Effector memory CD4-positive, alpha-beta T cell (primary cell): ENCODE data around the gene RNF126.

Source experiments
- DNase-seq, 3 donors: peaks; one replicate each; pipeline ENCODE4 v3.0.0-alpha.2; 2020
- H3K27ac ChIP-seq: 2 replicates; pipeline ENCODE4 v1.7.0; 2013; ENCODE audit warnings: mild to moderate bottlenecking, low read length, moderate library complexity; ENCODE audit not compliant: insufficient read depth, poor library complexity, severe bottlenecking
- H3K27me3 ChIP-seq: replicated peaks from 2 replicates; pipeline ENCODE4 v1.7.0; 2013; ENCODE audit warnings: mild to moderate bottlenecking, low read length; ENCODE audit not compliant: insufficient read depth, control insufficient read depth, poor library complexity, severe bottlenecking
- H3K36me3 ChIP-seq: 2 replicates; pipeline ENCODE4 v1.7.0; 2013; ENCODE audit warnings: mild to moderate bottlenecking, low read length, moderate library complexity; ENCODE audit not compliant: control insufficient read depth, insufficient read depth
- H3K4me1 ChIP-seq: 2 replicates; pipeline ENCODE4 v1.7.0; 2013; ENCODE audit warnings: low read length, mild to moderate bottlenecking; ENCODE audit not compliant: control insufficient read depth, insufficient read depth, poor library complexity, severe bottlenecking
- H3K4me3 ChIP-seq: 2 replicates; pipeline ENCODE4 v1.7.0; 2013; ENCODE audit warnings: low read length, low read depth, mild to moderate bottlenecking; ENCODE audit not compliant: insufficient read depth, poor library complexity, severe bottlenecking
- H3K9me3 ChIP-seq: 2 replicates; pipeline ENCODE4 v1.7.0; 2013; ENCODE audit warnings: mild to moderate bottlenecking, low read length, moderate library complexity; ENCODE audit not compliant: control insufficient read depth

Gene RNF126

DNA sequence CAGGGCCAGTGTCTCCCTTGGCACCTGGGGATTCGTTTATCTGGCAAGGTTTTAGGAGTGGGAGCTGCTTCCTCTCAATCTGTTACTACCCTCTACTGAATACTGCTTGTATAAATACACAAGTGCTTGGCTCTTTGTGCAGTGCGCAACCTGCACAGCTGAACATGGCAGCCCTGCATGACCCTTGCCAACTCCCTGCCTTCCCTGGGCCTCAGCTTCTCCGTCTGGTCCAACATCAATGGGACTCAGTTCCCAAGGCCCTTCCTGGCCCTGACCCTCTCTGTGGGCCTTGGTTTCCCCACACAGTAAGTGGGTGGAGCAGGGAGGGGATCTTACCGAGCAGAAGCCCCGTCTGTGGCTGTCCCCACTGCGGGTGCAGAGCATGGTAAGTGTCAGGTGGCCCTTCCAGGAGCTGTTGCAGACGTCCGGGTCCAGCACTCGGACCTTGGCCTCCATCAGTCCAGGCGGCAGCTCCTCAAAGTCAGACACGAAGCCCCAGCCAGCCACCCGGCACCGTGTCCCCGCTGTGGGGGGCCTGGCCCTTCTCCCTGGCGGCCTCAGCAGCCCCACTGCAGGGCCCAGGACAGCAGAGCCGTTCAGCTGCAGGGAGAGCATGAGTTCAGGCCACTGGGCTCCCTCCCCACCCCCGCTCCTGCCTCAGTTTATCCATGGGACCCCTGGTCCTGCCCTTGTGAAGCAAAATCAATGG is 23.7 kb upstream of the RNF126 start:
- Histone ChIP-seq H3K4me1 (no peaks in the 10 kb centered on the region), H3K4me3 (no peak overlapping the region), H3K9me3 (no peaks in the 10 kb centered on the region), H3K27ac (no peak overlapping the region), H3K27me3 (no peaks in the 10 kb centered on the region), H3K36me3 (no peaks in the 10 kb centered on the region)
- DNase-seq, result no peak

DNA sequence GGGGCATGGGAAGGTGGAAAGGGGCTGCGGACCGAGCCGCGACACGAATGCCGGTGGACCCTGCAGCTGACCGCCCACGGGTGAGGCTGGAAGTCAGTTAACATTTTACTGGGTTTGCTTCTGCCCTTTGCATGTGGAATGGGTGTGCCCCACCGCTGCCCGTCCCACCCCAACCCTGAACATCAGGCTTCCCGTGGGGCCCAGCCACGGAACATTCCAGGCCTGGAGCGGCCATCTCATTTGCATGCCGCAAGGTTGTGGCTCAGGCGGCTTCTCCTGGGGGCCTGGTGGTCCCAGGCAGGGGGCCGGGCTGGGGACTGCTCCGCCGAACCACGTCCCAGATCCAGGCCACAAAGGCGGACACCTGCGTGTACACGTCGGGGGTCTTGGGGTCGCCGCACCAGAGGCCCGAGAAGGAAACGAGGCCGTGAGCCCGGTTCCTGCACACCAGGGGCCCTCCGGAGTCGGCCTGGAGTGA is 22.5 kb upstream of the RNF126 start:
- DNase-seq, result no peak
- H3K4me1 ChIP-seq, result peaks cover 6% of the 10 kb centered on the region
- H3K9me3 ChIP-seq, result no peaks in the 10 kb centered on the region
- no peak overlapping the region for H3K27ac ChIP-seq
- H3K27me3 ChIP-seq, result no peaks in the 10 kb centered on the region
- H3K4me3 ChIP-seq, result no peak overlapping the region
- H3K36me3 ChIP-seq, result no peaks in the 10 kb centered on the region

DNA sequence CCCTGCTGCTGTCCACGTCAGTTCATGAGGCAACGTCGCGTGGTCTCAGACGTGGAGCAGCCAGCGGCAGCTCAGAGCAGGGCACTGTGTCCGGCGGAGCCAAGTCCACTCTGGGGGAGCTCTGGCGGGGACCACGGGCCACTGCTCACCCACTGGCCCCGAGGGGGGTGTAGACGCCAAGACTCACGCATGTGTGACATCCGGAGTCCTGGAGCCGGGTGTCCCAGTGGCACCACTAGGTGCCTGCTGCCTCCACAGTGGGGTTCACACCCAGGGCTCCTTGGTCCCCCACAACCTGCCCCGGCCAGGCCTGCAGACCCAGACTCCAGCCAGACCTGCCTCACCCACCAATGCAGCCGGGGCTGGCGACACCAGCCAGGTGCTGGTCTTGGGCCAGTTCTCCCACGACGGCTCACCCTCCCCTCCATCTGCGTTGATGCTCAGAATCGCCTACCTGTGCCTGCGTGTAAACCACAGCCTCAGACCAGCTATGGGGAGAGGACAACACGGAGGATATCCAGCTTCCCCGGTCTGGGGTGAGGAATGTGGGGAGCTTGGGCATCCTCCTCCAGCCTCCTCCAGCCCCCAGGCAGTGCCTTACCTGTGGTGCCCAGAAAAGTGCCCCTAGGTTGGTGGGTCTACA is 19.8 kb upstream of the RNF126 start:
- Histone ChIP-seq H3K27ac (no peak overlapping the region), H3K27me3 (no peaks in the 10 kb centered on the region), H3K36me3 (no peaks in the 10 kb centered on the region), H3K4me3 (no peak overlapping the region), H3K9me3 (no peaks in the 10 kb centered on the region), H3K4me1 (peaks cover 12% of the 10 kb centered on the region)
- DNase-seq, result no peak

DNA sequence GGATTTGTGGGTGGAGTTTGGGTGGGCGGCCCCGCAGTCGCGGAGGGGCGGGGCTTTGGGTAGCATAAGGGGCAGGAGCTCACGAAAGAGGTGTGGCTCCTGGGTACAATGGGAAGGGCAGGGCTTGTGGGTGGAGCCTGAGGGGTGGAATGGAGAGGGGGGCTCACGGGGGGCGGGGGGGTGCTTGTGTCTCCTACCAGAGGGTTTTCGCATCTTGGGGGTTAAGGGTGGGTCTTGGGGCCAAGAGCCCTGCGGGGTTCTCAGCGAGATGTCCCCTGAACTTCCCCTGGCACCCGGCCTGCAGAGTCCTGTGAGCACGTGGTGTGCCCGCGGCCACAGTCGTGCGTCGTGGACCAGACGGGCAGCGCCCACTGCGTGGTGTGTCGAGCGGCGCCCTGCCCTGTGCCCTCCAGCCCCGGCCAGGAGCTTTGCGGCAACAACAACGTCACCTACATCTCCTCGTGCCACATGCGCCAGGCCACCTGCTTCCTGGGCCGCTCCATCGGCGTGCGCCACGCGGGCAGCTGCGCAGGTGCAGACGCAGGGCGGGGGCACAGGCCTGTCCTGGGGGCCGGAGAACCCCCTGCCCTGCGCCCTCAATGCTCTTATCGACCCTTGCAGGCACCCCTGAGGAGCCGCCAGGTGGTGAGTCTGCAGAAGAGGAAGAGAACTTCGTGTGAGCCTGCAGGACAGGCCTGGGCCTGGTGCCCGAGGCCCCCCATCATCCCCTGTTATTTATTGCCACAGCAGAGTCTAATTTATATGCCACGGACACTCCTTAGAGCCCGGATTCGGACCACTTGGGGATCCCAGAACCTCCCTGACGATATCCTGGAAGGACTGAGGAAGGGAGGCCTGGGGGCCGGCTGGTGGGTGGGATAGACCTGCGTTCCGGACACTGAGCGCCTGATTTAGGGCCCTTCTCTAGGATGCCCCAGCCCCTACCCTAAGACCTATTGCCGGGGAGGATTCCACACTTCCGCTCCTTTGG is 18.3 kb upstream of the RNF126 start:
- Histone ChIP-seq H3K9me3 (no peaks in the 10 kb centered on the region), H3K4me3 (peak overlapping the region; percentile 60), H3K4me1 (peaks cover 12% of the 10 kb centered on the region), H3K27me3 (peaks cover 6% of the 10 kb centered on the region), H3K27ac (peak overlapping the region; percentile 77), H3K36me3 (no peaks in the 10 kb centered on the region)
- no peak for DNase-seq

DNA sequence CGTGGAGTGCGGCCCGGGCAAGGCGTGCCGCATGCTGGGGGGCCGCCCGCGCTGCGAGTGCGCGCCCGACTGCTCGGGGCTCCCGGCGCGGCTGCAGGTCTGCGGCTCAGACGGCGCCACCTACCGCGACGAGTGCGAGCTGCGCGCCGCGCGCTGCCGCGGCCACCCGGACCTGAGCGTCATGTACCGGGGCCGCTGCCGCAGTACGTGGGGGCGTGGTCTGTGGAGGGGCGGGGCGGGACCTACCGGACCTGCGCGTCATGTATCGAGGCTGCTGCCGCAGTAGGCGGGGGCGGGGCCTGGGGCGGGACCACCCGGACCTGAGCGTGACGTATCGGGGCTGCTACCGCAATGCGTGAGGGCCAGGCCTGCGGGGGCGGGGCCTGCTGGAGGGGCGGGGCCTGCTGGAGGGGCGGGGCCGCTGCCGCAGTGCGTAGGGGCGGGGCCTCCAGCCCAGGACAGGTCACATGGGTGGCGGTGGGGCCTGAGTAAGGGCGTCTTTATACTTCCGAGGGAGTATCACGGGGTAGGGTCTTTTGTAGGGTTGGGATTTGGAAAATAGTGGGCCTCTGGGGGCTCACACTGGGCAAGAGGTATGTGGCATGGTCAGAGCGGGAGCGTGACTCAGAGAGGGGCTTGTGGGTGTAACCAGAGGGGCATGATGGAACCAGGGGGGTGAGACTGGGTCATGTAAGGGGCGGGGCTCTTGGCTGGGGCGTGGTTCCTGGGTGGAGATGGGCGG is 17.4 kb upstream of the RNF126 start:
- Histone ChIP-seq H3K4me1 (peaks cover 12% of the 10 kb centered on the region), H3K9me3 (no peaks in the 10 kb centered on the region), H3K36me3 (no peaks in the 10 kb centered on the region), H3K27me3 (peaks cover 11% of the 10 kb centered on the region), H3K27ac (peak overlapping the region; percentile 77), H3K4me3 (peak overlapping the region; percentile 60)
- DNase-seq, result peak; percentile 100

DNA sequence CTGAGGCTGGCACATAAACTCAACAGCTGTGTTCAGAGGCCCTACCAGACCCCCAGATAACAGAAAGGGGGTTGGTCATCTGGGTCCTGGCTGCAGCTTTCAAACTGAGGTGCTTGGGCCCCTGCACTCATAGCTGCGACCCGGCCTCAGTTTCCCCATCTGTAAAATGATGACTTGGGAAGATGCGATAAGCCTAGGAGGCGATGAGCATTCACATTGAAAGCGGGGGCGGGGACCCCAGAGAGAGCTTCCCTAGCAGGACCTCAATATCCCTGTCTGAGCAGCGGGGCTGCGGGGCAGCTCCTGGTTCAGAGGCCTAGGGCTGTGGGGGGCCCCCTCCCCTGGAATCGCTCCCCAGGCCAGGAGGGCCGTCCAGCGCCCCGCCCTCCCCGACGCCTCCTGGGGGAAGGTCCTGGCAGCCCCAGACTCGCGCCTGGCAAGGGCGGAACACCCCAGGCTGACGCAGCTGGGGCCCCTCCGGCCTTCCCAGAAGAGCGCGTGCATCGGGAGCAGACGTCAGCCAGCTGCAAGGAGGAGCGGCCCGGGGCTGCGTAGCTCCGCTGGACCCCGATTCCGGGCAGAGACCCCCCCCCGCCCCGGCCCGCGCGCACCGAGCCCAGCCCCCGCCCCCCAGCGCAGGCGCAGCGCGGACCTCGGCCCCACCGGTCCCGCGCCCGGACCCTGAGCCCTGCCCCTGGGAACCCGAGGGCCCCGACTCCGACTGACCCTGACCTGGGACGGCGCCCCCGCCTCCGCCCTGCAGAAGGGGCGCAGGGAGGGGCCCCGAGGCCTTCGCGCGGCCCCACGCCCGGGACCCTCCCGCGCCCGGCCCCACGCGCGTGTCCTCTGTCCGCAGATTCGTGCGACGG is 16.6 kb upstream of the RNF126 start:
- H3K9me3 ChIP-seq, result no peaks in the 10 kb centered on the region
- DNase-seq, result no peak
- peaks cover 12% of the 10 kb centered on the region for H3K4me1 ChIP-seq
- H3K27me3 ChIP-seq, result peaks cover 12% of the 10 kb centered on the region
- peak overlapping the region; percentile 42 for H3K27ac ChIP-seq
- peak overlapping the region; percentile 49 for H3K4me3 ChIP-seq
- H3K36me3 ChIP-seq, result no peaks in the 10 kb centered on the region

DNA sequence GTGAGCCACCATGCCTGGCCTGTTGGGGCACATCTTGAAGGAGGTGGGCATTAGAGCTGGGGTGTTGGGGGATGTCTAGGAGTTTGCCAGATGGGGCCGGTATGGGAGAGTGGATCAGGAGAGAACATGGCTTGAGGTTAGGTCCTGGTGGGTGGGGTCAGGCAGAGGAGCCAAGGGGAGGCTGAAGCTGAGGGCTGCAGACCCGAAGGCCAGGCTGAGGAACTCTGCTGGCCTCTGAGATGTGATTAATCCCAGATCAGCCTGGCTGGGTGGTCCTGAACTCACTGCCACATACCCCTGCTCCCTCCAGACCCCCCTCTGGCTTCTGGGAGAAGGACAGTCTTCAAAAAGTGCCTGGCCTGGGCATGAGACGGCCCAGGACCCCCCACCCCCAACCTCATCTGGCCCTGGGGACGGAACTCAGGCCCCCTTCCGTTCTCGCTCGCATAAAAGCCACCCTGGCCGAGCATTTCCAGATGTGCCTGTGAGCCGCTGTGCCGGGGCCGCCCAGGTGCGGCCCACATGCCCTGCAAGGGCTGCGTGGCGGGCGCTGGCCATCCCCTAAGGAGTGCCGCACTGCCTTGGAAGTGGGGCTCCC is 15.9 kb upstream of the RNF126 start:
- Histone ChIP-seq H3K27ac (no peak overlapping the region), H3K4me1 (peaks cover 12% of the 10 kb centered on the region), H3K4me3 (no peak overlapping the region), H3K27me3 (peaks cover 12% of the 10 kb centered on the region), H3K36me3 (no peaks in the 10 kb centered on the region), H3K9me3 (no peaks in the 10 kb centered on the region)
- no peak for DNase-seq

DNA sequence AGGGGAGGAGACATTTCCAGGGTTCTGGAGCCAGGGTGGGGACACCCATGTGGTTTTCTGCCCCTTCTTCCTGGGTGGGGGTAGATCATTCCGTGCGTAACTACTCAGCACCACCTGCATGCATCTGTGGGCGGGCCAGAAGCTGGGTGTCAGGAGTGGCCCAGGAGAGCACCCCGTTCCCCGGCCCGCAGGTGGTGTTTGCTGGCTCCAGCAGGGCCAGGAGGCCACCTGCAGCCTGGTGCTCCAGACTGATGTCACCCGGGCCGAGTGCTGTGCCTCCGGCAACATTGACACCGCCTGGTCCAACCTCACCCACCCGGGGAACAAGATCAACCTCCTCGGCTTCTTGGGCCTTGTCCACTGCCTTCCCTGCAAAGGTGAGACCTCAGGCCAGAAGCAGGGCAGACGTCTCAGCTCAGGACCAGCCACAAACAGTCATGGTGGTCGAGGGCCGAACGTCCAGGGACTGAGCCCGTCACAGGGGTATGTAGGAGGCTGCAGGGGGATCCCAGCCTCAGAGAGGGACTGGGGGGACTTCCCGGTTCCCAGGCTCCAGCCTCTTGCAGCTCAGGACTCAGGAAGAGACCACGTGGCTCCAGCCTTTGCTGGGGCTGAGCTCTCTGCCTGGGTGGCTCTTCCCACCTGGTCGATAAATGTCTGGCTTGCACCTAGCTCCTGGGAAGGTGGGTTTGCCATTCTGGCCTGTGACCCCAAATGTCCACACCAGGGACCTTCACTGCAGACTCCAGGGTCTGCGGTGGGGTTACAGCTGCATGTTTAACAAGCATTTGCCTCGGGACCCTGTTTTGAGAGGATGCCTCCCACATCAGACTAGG is 14.8 kb upstream of the RNF126 start:
- H3K27ac ChIP-seq, result no peak overlapping the region
- no peaks in the 10 kb centered on the region for H3K9me3 ChIP-seq
- H3K4me1 ChIP-seq, result peaks cover 12% of the 10 kb centered on the region
- H3K36me3 ChIP-seq, result no peaks in the 10 kb centered on the region
- peaks cover 12% of the 10 kb centered on the region for H3K27me3 ChIP-seq
- DNase-seq, result no peak
- H3K4me3 ChIP-seq, result no peak overlapping the region
